Measurements from ENCODE around the gene FHOD3.

GRCh38 chr18:36509646-36510197 lies 212.2 kb downstream of the FHOD3 start:
- no peak for TF ChIP-seq MAX (IDR thresholded peaks at IDR 0.05)
- no peak for TF ChIP-seq CTCF (IDR thresholded peaks at IDR 0.05)
- TF ChIP-seq CHD2 (IDR thresholded peaks at IDR 0.05; ENCODE audit: low read length, partially characterized antibody), result no peak
- TF ChIP-seq REST (IDR thresholded peaks at IDR 0.05), result no peak
- no peak for TF ChIP-seq MYC (IDR thresholded peaks at IDR 0.05; ENCODE audit: borderline replicate concordance, low read length)
